ENCODE results near the gene CNTFR.

- TF ChIP-seq CTCF (IDR thresholded peaks at IDR 0.05): no peak
- no peak for TF ChIP-seq POLR2A (IDR thresholded peaks at IDR 0.05)
Observed at GRCh38 chr9:34526026-34526425, 63.5 kb downstream of the CNTFR start.

Data from Peyer's patch (tissue), 4 donors.